ENCODE results near the gene SRCAP.

The SRCAP gene

GRCh38 chr16:30711712-30712111 lies 12.7 kb downstream of the SRCAP start:
- H3K79me2 ChIP-seq (ENCODE audit: insufficient read depth, low read depth), result peaks cover 13% of the 10 kb centered on the region; the same call in 1 of the 2 replicates
- H3K4me3 ChIP-seq (IDR thresholded peaks at IDR 0.05; ENCODE audit: insufficient read depth, low read depth, low read length), result no peak overlapping the region
- 0 out of 2 replicates have a peak, but pooled peaks cover 3% of the 10 kb centered on the region for H4K20me1 ChIP-seq (ENCODE audit: insufficient read depth)
- H3K9ac ChIP-seq, result no peak overlapping the region
- no peak overlapping the region for H3K27ac ChIP-seq
- peaks cover 47% of the 10 kb centered on the region; the same call in 1 of the 2 replicates for H3K36me3 ChIP-seq (ENCODE audit: insufficient read depth)
- H3K27me3 ChIP-seq (ENCODE audit: insufficient read depth, low read depth), result no peaks in the 10 kb centered on the region
- no peaks in the 10 kb centered on the region for H3K4me1 ChIP-seq (ENCODE audit: low read depth, poor library complexity, severe bottlenecking)
- H2AFZ ChIP-seq (ENCODE audit: low read depth), result no peak overlapping the region
- H3K4me2 ChIP-seq, result no peak overlapping the region
- TF ChIP-seq, protein P1, sequence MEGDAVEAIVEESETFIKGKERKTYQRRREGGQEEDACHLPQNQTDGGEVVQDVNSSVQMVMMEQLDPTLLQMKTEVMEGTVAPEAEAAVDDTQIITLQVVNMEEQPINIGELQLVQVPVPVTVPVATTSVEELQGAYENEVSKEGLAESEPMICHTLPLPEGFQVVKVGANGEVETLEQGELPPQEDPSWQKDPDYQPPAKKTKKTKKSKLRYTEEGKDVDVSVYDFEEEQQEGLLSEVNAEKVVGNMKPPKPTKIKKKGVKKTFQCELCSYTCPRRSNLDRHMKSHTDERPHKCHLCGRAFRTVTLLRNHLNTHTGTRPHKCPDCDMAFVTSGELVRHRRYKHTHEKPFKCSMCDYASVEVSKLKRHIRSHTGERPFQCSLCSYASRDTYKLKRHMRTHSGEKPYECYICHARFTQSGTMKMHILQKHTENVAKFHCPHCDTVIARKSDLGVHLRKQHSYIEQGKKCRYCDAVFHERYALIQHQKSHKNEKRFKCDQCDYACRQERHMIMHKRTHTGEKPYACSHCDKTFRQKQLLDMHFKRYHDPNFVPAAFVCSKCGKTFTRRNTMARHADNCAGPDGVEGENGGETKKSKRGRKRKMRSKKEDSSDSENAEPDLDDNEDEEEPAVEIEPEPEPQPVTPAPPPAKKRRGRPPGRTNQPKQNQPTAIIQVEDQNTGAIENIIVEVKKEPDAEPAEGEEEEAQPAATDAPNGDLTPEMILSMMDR (conservative IDR thresholded peaks at IDR 0.05; ENCODE audit: low read depth, low read length), result no peak

DNA sequence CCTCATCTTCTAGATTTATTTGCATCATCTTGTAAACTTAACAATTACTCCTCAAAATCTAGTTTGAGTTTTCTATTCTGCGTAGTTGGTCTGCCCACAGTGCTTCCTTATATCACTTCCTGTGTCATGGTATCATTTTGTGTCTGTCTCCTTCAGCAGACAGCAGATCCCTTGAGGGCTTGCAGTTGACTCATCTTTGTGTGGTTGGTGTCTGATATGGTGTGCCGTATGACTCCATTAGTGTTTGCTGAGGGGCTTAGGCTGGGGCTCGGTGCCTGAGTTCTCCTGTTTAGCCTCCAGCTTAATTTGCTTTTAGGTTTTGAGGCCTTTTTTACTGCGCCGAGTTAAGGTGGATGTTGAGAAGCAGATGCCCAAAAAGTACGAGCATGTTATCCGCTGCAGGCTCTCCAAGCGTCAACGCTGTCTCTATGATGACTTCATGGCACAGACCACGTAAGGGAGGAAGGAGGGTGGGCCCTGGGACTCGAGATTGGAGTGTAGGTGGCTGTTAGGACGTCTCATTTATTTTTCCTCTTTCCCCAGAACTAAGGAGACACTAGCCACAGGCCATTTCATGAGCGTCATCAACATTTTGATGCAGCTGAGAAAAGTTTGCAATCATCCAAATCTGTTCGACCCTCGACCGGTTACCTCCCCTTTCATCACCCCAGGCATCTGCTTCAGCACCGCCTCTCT lies 16.9 kb downstream of the SRCAP start:
- H2AFZ ChIP-seq (ENCODE audit: low read depth), result no peak overlapping the region
- H3K27me3 ChIP-seq (ENCODE audit: insufficient read depth, low read depth), result no peaks in the 10 kb centered on the region
- H3K27ac ChIP-seq, result no peak overlapping the region
- no peak overlapping the region for H3K4me2 ChIP-seq
- H4K20me1 ChIP-seq (ENCODE audit: insufficient read depth), result 0 out of 2 replicates have a peak, but pooled peaks cover 3% of the 10 kb centered on the region
- no peak overlapping the region for H3K4me3 ChIP-seq (IDR thresholded peaks at IDR 0.05; ENCODE audit: insufficient read depth, low read depth, low read length)
- H3K36me3 ChIP-seq (ENCODE audit: insufficient read depth), result peaks cover 56% of the 10 kb centered on the region; the same call in 1 of the 2 replicates
- H3K9ac ChIP-seq, result no peak overlapping the region
- peaks cover 6% of the 10 kb centered on the region for H3K4me1 ChIP-seq (ENCODE audit: low read depth, poor library complexity, severe bottlenecking)
- TF ChIP-seq, protein P1 (conservative IDR thresholded peaks at IDR 0.05; ENCODE audit: low read depth, low read length), result no peak
- peaks cover 33% of the 10 kb centered on the region; the same call in 1 of the 2 replicates for H3K79me2 ChIP-seq (ENCODE audit: insufficient read depth, low read depth)

GRCh38 chr16:30720086-30720485 lies 21.1 kb downstream of the SRCAP start:
- Histone ChIP-seq H3K4me3 (IDR thresholded peaks at IDR 0.05; ENCODE audit: insufficient read depth, low read depth, low read length) (no peak overlapping the region), H3K79me2 (ENCODE audit: insufficient read depth, low read depth) (peaks cover 34% of the 10 kb centered on the region; the same call in 1 of the 2 replicates), H3K27ac (no peak overlapping the region), H3K4me1 (ENCODE audit: low read depth, poor library complexity, severe bottlenecking) (peaks cover 6% of the 10 kb centered on the region), H3K27me3 (ENCODE audit: insufficient read depth, low read depth) (no peaks in the 10 kb centered on the region), H4K20me1 (ENCODE audit: insufficient read depth) (0 out of 2 replicates have a peak, but pooled peaks cover 3% of the 10 kb centered on the region), H3K36me3 (ENCODE audit: insufficient read depth) (peaks cover 57% of the 10 kb centered on the region; the same call in 1 of the 2 replicates), H3K9ac (no peak overlapping the region), H2AFZ (ENCODE audit: low read depth) (no peak overlapping the region), H3K4me2 (no peak overlapping the region)
- TF ChIP-seq, protein P1 (conservative IDR thresholded peaks at IDR 0.05; ENCODE audit: low read depth, low read length), result no peak

DNA sequence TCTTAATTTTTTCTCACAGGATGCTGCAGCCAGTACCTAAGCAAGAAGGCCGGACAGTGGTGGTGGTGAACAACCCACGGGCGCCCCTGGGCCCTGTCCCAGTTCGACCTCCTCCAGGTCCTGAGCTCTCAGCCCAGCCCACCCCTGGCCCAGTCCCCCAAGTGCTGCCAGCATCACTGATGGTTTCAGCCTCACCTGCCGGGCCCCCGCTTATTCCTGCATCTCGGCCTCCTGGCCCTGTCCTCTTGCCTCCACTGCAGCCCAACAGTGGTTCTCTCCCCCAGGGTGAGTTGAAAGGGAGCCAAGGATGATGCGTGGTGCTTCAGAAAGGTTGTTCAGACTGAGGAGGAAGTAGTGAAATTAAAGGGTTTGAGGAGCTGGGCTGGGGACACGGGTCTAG lies 21.7 kb downstream of the SRCAP start:
- no peak overlapping the region for H3K27ac ChIP-seq

More for the DNA sequence above, 21.7 kb downstream of the SRCAP start:
- Histone ChIP-seq H3K4me2 (no peak overlapping the region), H4K20me1 (ENCODE audit: insufficient read depth) (0 out of 2 replicates have a peak, but pooled peaks cover 3% of the 10 kb centered on the region), H3K4me3 (IDR thresholded peaks at IDR 0.05; ENCODE audit: insufficient read depth, low read depth, low read length) (no peak overlapping the region), H3K36me3 (ENCODE audit: insufficient read depth) (peaks cover 55% of the 10 kb centered on the region; the same call in 1 of the 2 replicates), H3K9ac (no peak overlapping the region), H3K79me2 (ENCODE audit: insufficient read depth, low read depth) (peaks cover 34% of the 10 kb centered on the region; the same call in 1 of the 2 replicates), H3K4me1 (ENCODE audit: low read depth, poor library complexity, severe bottlenecking) (peaks cover 12% of the 10 kb centered on the region), H3K27me3 (ENCODE audit: insufficient read depth, low read depth) (no peaks in the 10 kb centered on the region), H2AFZ (ENCODE audit: low read depth) (no peak overlapping the region)
- TF ChIP-seq, protein P1 (conservative IDR thresholded peaks at IDR 0.05; ENCODE audit: low read depth, low read length), result no peak

Measured in KMS-11 (cell line).